GM19351 (cell line): ENCODE results near the gene MRPS15.
A peak's percentile ranks its signal among the peaks of the same experiment; 100 is the strongest.
"Not testable (repeated sequence)": the region's sequence is repeated elsewhere in the genome, so short reads cannot be mapped to it uniquely, and the experiment has no call there.

Experiments
- ATAC-seq: cut with Tn5 transposase; IDR thresholded peaks from one replicate; pipeline ENCODE4 v1.9.1; 2021; ENCODE audit warnings: mild to moderate bottlenecking, moderate library complexity; ENCODE audit not compliant: unreplicated experiment

Gene MRPS15

GRCh38 chr1:36463803-36464604 is at the start of gene MRPS15:
Gene MRPS15 (minus strand): TSS chr1:36464384. CDS start chr1:36464275, 109 bp downstream.
- peak; percentile 96 for ATAC-seq

- ATAC-seq: no peak
Observed at GRCh38 chr1:36512842-36513241, 48.7 kb upstream of the MRPS15 start.

- no peak for ATAC-seq
Observed at GRCh38 chr1:36511804-36512798, 47.9 kb upstream of the MRPS15 start.

DNA sequence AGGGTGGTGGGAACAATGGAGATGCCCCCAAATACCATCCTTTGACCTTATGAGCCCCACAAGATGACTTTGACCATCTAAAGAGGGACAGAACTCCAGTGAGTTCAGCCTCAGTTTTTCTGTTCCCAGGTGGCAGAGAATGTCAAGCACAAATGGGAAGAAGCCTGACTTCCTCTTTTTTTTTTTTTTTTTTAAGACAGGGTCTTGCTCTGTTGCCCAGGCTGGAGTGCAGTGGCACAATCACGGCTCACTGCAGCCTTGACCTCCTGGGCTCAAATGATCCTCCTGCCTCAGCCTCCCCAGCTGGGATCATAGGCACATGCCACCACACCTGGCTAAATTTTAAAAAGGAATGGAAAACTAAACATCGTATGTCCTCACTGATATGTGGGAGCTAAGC is 47.0 kb upstream of the MRPS15 start:
- ATAC-seq: not testable (repeated sequence)

- ATAC-seq: no peak
Observed at GRCh38 chr1:36510418-36510817, 46.2 kb upstream of the MRPS15 start.

DNA sequence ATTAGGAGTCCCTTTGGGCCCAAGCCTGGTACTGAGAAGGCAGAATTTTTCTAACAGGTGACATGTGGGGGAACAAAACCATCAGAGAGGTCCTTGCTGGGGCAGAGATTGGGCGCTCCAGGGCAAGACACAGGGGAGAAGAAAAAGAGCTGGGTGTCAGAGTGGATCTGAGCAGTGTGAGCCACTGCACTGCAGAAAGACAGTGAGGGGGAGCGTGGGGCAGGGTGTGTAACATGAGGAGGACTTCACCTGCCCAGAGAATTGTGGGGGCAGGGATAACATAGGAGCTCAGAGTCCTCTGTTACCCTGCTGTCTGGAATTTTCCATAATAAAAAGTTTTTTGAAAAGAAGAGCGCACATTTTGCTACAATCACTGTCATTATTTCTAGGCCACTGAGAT is 44.1 kb upstream of the MRPS15 start:
- ATAC-seq: no peak

DNA sequence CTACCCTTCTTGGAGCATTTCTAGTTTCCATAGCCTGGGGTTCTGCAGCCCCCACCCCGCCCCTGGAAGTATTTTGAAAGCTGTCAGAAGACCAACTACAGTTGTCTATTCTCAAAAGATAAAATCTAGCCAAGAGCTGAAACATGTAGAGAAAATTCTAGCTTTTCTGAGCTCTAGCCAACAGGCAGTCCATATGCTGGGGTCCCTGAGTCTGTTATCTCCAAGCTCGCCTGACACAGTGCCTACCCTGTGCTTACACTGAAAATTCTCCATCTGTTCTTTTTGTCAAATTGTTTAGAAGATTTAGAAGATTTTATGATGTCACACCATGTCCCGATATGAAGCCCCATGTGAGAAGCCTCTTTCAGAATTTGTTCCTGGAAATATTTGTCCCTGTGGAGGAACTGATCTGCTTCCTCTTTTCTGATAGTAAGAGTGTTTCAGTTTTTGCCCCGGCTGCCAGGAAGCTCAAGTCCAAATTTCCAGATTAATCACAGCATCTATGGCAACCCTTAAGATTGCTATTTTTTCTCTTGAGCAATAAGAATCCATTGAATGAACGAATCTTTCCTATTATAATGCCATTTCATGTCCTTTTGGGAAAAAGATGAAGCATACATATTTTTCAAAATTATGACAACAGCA is 42.2 kb upstream of the MRPS15 start:
- ATAC-seq: no peak

GRCh38 chr1:36503733-36504132 is 39.5 kb upstream of the MRPS15 start:
- ATAC-seq: no peak

DNA sequence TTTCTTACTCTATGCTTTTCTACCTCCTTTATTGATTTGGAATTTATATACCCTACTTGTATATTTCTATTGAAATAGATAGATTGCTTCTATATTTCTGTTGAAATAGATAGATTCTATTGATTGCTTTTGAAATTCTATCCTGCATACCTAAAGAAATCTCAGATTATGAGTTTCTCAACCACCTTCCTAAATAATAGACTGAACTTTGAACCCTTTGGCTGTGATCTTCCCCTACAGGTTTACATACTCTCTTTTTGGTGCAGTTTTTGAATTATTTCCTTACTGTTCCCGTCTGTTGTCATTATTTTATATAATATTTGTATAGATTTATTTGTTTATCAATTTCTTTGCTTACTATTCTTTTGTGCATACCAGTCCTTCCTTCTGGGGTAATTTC is 39.0 kb upstream of the MRPS15 start:
- no peak for ATAC-seq

GRCh38 chr1:36502616-36503015 is 38.4 kb upstream of the MRPS15 start:
- no peak for ATAC-seq

GRCh38 chr1:36501911-36502310 is 37.7 kb upstream of the MRPS15 start:
- not testable (repeated sequence) for ATAC-seq

GRCh38 chr1:36497207-36497606 is 33.0 kb upstream of the MRPS15 start:
- no peak for ATAC-seq

DNA sequence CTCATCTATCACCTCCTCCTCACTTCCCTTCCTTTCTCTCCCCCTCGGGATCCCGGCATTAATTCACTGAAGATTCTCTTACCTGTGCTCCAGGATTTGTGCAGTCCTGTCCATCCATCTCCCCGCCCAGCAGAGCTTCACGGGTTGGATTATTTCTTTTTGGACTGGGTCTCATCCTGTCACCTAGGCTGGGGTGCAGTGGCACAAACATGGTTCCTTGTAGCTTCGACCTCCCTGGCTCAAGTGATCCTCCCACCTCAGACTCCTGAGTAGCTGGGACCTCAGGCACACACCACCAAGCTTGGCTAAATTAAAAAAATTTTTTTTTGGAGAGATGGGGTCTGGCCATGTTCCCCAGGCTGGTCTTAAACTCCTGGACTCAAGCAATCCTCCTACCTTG is 30.8 kb upstream of the MRPS15 start:
- no peak for ATAC-seq

DNA sequence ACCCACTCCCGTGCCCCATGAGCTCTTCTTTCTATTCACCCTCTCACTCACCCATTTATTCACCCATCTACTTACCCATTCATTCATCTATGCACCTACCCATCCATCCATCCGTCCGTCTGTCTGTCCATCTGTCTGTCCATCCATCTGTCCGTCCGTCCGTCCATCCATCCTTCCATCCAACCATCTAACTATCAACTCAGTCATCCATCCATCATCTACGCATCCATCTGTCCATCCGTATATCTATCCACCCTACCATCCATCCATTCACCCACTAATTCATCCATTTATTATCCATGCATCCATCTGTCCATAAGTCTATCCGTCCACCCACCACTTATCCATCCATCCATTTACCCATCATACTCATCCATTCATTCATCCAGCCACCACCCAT is 29.3 kb upstream of the MRPS15 start:
- no peak for ATAC-seq

GRCh38 chr1:36492491-36492890 is 28.3 kb upstream of the MRPS15 start:
- no peak for ATAC-seq

- ATAC-seq: not testable (repeated sequence)
Observed at GRCh38 chr1:36489258-36490051, 25.3 kb upstream of the MRPS15 start.

DNA sequence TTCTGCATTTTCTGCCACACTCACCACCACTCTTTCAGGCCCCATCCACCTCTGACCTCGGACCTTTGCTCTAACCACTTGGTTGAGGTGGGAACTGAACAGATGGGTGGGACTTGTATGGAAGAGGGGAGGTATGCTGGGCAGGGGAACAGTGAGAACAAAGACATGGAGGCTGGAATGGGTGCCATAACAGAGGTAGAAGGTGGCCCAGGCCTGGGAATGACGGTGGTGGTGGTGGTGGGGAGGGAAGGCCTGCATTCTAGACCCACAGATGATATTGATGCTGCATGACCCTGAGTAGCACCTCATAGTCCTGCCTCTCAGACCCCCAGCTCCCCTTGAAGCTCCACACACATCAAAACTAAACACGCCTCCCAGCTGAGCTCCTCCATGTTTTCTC is 23.7 kb upstream of the MRPS15 start:
- no peak for ATAC-seq

DNA sequence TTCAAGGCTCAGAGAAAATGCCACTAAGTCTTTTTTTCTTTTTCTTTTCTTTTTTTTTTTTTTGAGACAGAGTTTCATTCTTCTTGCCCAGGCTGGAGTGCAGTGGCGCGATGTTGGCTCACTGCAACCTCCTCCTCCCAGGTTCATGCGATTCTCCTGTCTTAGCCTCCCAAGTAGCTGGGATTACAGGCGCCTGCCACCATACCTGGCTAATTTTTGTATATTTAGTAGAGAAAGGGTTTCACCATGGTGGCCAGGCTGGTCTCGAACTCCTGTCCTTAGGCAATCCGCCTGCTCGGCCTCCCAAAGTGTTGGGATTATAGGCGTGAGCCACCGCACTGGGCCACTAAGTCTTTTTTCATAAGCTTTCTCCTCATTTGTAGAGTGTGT is 23.1 kb upstream of the MRPS15 start:
- ATAC-seq: not testable (repeated sequence)

GRCh38 chr1:36486439-36487335 is 22.5 kb upstream of the MRPS15 start:
- ATAC-seq: no peak

DNA sequence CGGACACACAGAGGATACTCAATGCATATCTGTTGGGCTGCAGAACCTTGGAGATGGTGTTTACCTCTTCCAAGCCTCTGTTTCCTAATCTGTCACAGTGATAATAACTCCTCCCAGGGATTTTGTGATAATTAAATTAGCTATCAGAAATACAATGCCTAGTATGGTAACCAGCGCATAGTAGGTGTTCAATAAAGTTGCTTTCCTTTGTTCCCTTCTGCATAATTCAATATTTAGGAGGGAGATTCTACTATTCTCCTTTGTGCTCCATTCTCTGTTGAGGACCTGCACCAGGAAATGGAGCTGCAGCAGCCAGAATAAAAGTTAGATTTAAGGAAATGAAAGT is 21.9 kb upstream of the MRPS15 start:
- ATAC-seq: no peak
